GM18951 (cell line): ENCODE results near the gene RAB8A.

ENCODE experiments used
- POLR2A ChIP-seq: IDR thresholded peaks from 4 replicates; pipeline ENCODE4 v1.6.1; 2011; ENCODE audit warnings: mild to moderate bottlenecking; ENCODE audit not compliant: insufficient read length, insufficient read depth; ENCODE audit errors: extremely low read depth
- in situ Hi-C: fragments of 300-500 bp; cut with MboI; formaldehyde crosslinking; loops from one replicate; pipeline ENCODE4 v1.12.0; 2022; ENCODE audit warnings: low sequenced_read_pairs, mixed read lengths, inconsistent platforms; ENCODE audit not compliant: unreplicated experiment

RAB8A gene

DNA sequence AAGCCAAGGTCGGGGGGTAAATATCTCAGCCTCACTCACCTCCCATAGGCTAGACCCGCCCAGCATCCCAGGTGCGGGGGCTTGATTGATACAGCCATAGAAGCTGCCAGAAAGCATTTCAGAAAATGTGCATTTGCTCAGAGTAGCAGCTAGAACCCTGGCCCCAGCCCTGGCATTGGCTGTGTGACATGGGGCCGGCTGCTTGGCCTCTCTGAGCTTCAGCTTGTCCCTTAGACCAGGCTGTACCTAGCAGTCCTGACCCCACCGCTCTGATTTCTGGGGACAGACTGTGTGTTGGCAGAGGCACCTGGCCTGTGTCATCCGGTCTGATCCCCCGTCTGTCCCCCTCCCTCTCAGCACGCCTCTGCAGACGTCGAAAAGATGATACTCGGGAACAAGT lies 15.4 kb downstream of the RAB8A start:
- TF ChIP-seq POLR2A = no peak
- in situ Hi-C loops = no loop called here

DNA sequence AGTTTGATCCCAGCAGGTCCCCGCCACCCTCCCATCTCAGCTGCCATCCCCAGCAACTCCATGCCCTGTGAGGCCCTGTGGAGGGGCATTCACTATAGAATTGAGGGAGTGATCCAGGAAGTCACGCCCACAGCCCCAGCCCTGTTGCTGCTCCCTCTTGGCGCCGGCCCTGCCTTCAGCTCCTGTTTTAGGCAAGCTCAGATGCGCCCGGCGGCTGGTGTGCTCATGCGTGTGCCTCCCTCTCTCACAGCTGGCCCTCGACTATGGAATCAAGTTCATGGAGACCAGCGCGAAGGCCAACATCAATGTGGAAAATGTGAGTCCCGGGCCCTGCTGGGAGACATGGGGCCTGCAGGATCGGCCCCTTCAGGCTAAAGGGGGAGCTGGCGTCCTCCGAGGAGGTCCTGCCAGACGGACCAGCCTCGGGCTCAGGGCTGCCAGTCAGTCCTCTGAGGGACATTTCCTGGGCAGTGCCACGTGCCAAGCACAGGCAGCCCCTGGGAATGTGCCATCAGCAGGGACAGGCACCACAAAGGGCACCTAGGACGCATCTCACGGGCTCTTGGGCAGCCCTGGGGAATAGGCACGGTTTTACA lies 16.2 kb downstream of the RAB8A start:
- in situ Hi-C loops = no loop called here
- TF ChIP-seq POLR2A = no peak

- no peak for TF ChIP-seq POLR2A
- in situ Hi-C loops = no loop called here
Observed at GRCh38 chr19:16131648-16132047, 20.0 kb downstream of the RAB8A start.

GRCh38 chr19:16133818-16134217 lies 22.1 kb downstream of the RAB8A start:
- TF ChIP-seq POLR2A = no peak
- in situ Hi-C loops = no loop called here

GRCh38 chr19:16134510-16134909 lies 22.8 kb downstream of the RAB8A start:
- in situ Hi-C loops = no loop called here
- TF ChIP-seq POLR2A = peak; percentile 8

DNA sequence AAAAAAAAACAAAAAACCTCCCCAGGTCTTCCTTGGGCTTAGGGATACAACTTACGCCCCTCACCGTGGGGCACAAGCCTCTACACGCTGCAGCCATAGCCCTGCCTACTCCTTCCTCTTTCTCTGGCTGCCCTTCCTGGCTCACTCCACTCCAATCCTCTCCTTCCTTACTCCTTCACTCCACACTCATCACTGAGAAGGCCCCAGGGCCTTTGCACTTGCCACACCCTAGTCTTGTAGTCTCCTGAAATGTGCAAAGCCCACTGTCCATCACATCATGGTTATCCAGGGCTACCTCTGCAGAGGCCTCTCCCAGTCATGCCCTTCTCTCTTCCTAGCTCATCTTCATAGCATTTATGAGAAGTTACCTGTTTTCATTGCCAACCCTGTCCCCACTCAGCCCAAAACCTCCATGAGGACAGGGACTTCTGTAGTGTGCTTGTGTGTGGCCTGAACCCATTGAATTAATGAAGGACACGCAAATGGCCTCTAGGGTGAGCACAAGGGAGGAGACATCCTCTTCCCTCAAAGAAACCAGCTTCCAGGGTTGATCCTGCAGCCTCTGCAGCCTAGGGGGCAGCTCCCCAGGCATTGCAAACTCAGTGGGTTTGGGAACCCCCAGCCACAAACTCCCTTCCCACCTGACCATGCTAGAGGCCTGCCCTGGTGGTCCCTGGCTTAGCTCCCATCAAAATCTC lies 23.9 kb downstream of the RAB8A start:
- no peak for TF ChIP-seq POLR2A
- in situ Hi-C loops = no loop called here

GRCh38 chr19:16136185-16136999 lies 24.7 kb downstream of the RAB8A start:
- TF ChIP-seq POLR2A = no peak
- in situ Hi-C loops = no loop called here

DNA sequence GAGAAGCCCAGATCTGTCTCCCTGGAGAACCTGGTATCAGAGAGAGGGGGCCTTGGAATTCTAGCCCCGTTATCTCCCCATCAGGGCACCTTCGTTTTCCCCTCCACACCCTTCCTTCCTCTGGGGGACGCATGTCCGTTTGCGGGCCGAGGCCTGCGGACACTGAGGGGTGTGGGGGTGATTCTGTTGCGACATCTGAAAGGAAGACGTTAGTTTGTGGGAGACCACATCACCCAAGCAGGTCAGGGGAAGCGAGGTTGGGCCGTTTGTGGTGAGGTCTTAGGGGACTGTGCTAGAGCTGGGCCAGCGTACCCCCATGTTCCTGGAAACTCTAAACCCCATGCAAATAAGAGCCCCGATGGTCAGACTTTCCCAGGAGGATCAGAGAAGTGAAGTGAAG lies 28.1 kb downstream of the RAB8A start:
- in situ Hi-C loops = no loop called here
- no peak for TF ChIP-seq POLR2A

DNA sequence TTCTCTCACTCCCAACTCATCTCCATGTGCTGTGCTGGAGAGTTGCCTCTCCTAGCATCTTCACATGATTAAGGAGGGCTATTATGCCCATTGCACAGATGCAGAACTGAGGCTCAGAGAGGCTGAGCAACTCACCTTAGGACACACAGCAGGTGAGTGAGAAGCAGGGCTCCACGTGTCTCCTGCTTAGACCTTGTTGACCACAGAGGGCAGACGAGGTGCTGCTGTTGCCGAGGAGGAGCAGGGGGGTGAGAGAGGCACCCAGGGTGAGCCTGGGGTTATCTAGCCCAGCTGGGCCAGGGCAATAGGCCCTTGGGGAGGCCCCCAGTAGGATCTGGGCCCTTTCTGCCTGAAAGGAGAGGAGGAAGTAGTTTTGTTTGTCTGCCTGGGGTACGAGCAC lies 29.4 kb downstream of the RAB8A start:
- TF ChIP-seq POLR2A = no peak
- in situ Hi-C loops = no loop called here

GRCh38 chr19:16142032-16142580 lies 30.4 kb downstream of the RAB8A start:
- in situ Hi-C loops = no loop called here

GRCh38 chr19:16143399-16144215 lies 31.9 kb downstream of the RAB8A start, which contains the start of gene HSH2D:
TSS of gene HSH2D (plus strand) at chr19:16143685. CDS start at chr19:16148751, 5,066 bp downstream.
- TF ChIP-seq POLR2A = peak; percentile 93
- in situ Hi-C loops = no loop called here

More at GRCh38 chr19:16142032-16142580, 30.4 kb downstream of the RAB8A start:
- TF ChIP-seq POLR2A = no peak

- no peak for TF ChIP-seq POLR2A
- in situ Hi-C loops = no loop called here
Observed at GRCh38 chr19:16144216-16144581, 32.5 kb downstream of the RAB8A start.
